ENCODE data around the gene PCYOX1L.

- TF ChIP-seq CTCF (IDR thresholded peaks at IDR 0.05 in 8 of 11, conservative IDR thresholded peaks at IDR 0.05 in 3 of 11) (no peak), POLR2A (IDR thresholded peaks at IDR 0.05) (no peak), POLR2AphosphoS5 (IDR thresholded peaks at IDR 0.05) (peak in 1 of 3 donors; percentile 7)
These were observed 55.1 kb downstream of the PCYOX1L start for GRCh38 chr5:149412783-149413476.

Measured in spleen (tissue), 7 donors.